ENCODE results near the gene SEC63. TPM values are rescaled to one million over a fixed set of nuclear protein-coding genes. Genes with fewer than 3 reads are reported as not detected.
"Not testable (repeated sequence)": the region's sequence is repeated elsewhere in the genome, so short reads cannot be mapped to it uniquely, and the experiment has no call there.

SEC63 gene
- polyA plus RNA-seq, 1 of the 3 experiments (the other 2 are of a cell fraction), result 13.2 TPM

GRCh38 chr6:107991772-107992550 is 34.0 kb upstream of the SEC63 start:
- Histone ChIP-seq H3K4me1 (ENCODE audit: control insufficient read depth in 1 of 2, insufficient read depth in 2 of 2, low read depth in 1 of 2, low read length in 1 of 2) (no peaks in the 10 kb centered on the region), H3K4me2 (no peak overlapping the region), H3K27ac (ENCODE audit: low read depth in 2 of 2, low read length in 1 of 2) (no peak overlapping the region), H3K9me2 (no peaks in the 10 kb centered on the region), H3K36me3 (replicated peaks in 1 of 2; ENCODE audit: control insufficient read depth in 1 of 2, insufficient read depth in 2 of 2, low read length in 1 of 2) (no peaks in the 10 kb centered on the region), H3K9ac (no peak overlapping the region), H3K4me3 (ENCODE audit: low read depth in 2 of 2, low read length in 1 of 2) (no peak overlapping the region), H2AFZ (ENCODE audit: low read depth) (no peak overlapping the region), H3K9me3 (no peaks in the 10 kb centered on the region), H3F3A (replicated peaks; ENCODE audit: insufficient read depth) (no peaks in the 10 kb centered on the region), H3K79me2 (ENCODE audit: insufficient read depth) (no peaks in the 10 kb centered on the region), H4K20me1 (ENCODE audit: insufficient read depth) (no peaks in the 10 kb centered on the region), H3K27me3 (ENCODE audit: insufficient read depth) (no peaks in the 10 kb centered on the region)
- WGBS (ENCODE audit: low lambda C conversion rate), result 79% methylated on average over 9 of the region's 9 CpGs
- ChIA-PET CTCF (interaction anchor here (0.8 to 1.7 kb wide), 2 partner anchors 11 to 18 kb away, joined by 3 to 7 read pairs; no protein-coding TSS in a partner anchor), POLR2A (no interaction called here)
- TF ChIP-seq, protein P1, sequence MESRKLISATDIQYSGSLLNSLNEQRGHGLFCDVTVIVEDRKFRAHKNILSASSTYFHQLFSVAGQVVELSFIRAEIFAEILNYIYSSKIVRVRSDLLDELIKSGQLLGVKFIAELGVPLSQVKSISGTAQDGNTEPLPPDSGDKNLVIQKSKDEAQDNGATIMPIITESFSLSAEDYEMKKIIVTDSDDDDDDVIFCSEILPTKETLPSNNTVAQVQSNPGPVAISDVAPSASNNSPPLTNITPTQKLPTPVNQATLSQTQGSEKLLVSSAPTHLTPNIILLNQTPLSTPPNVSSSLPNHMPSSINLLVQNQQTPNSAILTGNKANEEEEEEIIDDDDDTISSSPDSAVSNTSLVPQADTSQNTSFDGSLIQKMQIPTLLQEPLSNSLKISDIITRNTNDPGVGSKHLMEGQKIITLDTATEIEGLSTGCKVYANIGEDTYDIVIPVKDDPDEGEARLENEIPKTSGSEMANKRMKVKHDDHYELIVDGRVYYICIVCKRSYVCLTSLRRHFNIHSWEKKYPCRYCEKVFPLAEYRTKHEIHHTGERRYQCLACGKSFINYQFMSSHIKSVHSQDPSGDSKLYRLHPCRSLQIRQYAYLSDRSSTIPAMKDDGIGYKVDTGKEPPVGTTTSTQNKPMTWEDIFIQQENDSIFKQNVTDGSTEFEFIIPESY (IDR thresholded peaks at IDR 0.05; ENCODE audit: borderline replicate concordance, low read depth), result no peak
- TF ChIP-seq RCOR1 (IDR thresholded peaks at IDR 0.05; ENCODE audit: low read length) (no peak), EZH2phosphoT487 (IDR thresholded peaks at IDR 0.05; ENCODE audit: borderline replicate concordance, low read depth) (no peak), JUND (IDR thresholded peaks at IDR 0.05) (no peak), RXRA (IDR thresholded peaks at IDR 0.05; ENCODE audit: borderline replicate concordance, low read depth) (no peak), POLR2AphosphoS5 (IDR thresholded peaks at IDR 0.05; ENCODE audit: low read depth, low read length) (no peak)
- TF ChIP-seq, protein P2, sequence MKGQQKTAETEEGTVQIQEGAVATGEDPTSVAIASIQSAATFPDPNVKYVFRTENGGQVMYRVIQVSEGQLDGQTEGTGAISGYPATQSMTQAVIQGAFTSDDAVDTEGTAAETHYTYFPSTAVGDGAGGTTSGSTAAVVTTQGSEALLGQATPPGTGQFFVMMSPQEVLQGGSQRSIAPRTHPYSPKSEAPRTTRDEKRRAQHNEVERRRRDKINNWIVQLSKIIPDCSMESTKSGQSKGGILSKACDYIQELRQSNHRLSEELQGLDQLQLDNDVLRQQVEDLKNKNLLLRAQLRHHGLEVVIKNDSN (IDR thresholded peaks at IDR 0.05; ENCODE audit: borderline replicate concordance, low read depth), result no peak
- DNase-seq, result no peak

- no peak overlapping the region for H3K4me2 ChIP-seq
- H3K9me2 ChIP-seq, result no peaks in the 10 kb centered on the region
- DNase-seq, result no peak
- H3K4me3 ChIP-seq (ENCODE audit: low read depth in 2 of 2, low read length in 1 of 2), result no peak overlapping the region
- 83% methylated on average over 4 of the region's 4 CpGs for WGBS (ENCODE audit: low lambda C conversion rate)
- H2AFZ ChIP-seq (ENCODE audit: low read depth), result no peak overlapping the region
- no peaks in the 10 kb centered on the region for H3K9me3 ChIP-seq
- ChIA-PET CTCF (interaction anchor here (0.7 to 1.7 kb wide), 3 partner anchors 10 to 124 kb away, joined by 3 to 7 read pairs (median 3); no protein-coding TSS in a partner anchor), POLR2A (no interaction called here)
- TF ChIP-seq SMC3 (IDR thresholded peaks at IDR 0.05; ENCODE audit: low read depth, low read length), result no peak
- no peak for TF ChIP-seq TCF12 (IDR thresholded peaks at IDR 0.05)
- TF ChIP-seq RAD21 (IDR thresholded peaks at IDR 0.05; ENCODE audit: low read length), result no peak
- TF ChIP-seq EP300 (IDR thresholded peaks at IDR 0.05; ENCODE audit: borderline replicate concordance in 1 of 2, low read depth in 1 of 2, low read length in 1 of 2), result no peak
- TF ChIP-seq JUND (IDR thresholded peaks at IDR 0.05), result no peak
- TF ChIP-seq FOSL2 (IDR thresholded peaks at IDR 0.05; ENCODE audit: borderline replicate concordance, low read depth), result no peak
- TF ChIP-seq, protein P3, sequence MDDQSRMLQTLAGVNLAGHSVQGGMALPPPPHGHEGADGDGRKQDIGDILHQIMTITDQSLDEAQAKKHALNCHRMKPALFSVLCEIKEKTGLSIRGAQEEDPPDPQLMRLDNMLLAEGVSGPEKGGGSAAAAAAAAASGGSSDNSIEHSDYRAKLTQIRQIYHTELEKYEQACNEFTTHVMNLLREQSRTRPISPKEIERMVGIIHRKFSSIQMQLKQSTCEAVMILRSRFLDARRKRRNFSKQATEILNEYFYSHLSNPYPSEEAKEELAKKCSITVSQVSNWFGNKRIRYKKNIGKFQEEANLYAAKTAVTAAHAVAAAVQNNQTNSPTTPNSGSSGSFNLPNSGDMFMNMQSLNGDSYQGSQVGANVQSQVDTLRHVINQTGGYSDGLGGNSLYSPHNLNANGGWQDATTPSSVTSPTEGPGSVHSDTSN (IDR thresholded peaks at IDR 0.05), result no peak
- no peak for TF ChIP-seq TEAD4 (IDR thresholded peaks at IDR 0.05; ENCODE audit: borderline replicate concordance, insufficient read depth)
- TF ChIP-seq RXRA (IDR thresholded peaks at IDR 0.05; ENCODE audit: borderline replicate concordance, low read depth), result no peak
- H3K9ac ChIP-seq, result no peak overlapping the region
- no peaks in the 10 kb centered on the region for H3K27me3 ChIP-seq (ENCODE audit: insufficient read depth)
- no peaks in the 10 kb centered on the region for H3F3A ChIP-seq (replicated peaks; ENCODE audit: insufficient read depth)
- no peaks in the 10 kb centered on the region for H4K20me1 ChIP-seq (ENCODE audit: insufficient read depth)
- H3K79me2 ChIP-seq (ENCODE audit: insufficient read depth), result no peaks in the 10 kb centered on the region
- H3K27ac ChIP-seq (ENCODE audit: low read depth in 2 of 2, low read length in 1 of 2), result no peak overlapping the region
- no peaks in the 10 kb centered on the region for H3K36me3 ChIP-seq (replicated peaks in 1 of 2; ENCODE audit: control insufficient read depth in 1 of 2, insufficient read depth in 2 of 2, low read length in 1 of 2)
- no peaks in the 10 kb centered on the region for H3K4me1 ChIP-seq (ENCODE audit: control insufficient read depth in 1 of 2, insufficient read depth in 2 of 2, low read depth in 1 of 2, low read length in 1 of 2)
These were observed 33.1 kb upstream of the SEC63 start for GRCh38 chr6:107991061-107991460.

DNA sequence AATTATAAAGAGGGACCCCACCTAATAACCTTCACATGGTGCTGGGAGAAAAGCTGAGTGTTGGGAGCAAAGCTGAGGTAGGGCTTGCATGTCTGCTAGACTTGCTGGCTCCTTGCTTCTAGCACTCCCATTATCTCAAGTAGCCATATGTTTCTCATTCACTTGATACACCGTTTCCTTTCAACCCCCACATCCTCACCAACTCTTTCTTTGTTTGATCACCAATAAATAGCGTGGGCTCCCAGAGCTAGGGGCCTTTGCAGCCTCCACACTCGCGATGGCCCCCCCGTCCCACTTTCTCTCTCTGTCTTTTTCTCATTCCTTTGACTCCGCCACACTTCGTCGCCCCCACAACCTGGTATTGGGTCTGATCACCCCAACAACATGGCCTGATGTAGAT is 32.6 kb upstream of the SEC63 start:
- H2AFZ ChIP-seq (ENCODE audit: low read depth), result not testable (repeated sequence)

More for the DNA sequence above, 32.6 kb upstream of the SEC63 start:
- H3K4me1 ChIP-seq (ENCODE audit: control insufficient read depth in 1 of 2, insufficient read depth in 2 of 2, low read depth in 1 of 2, low read length in 1 of 2); H3K4me3 ChIP-seq (ENCODE audit: low read depth in 2 of 2, low read length in 1 of 2); H3K79me2 ChIP-seq (ENCODE audit: insufficient read depth); H3K9me2 ChIP-seq; H3F3A ChIP-seq (replicated peaks; ENCODE audit: insufficient read depth); H3K36me3 ChIP-seq (replicated peaks in 1 of 2; ENCODE audit: control insufficient read depth in 1 of 2, insufficient read depth in 2 of 2, low read length in 1 of 2); H3K9ac ChIP-seq; H3K4me2 ChIP-seq; DNase-seq; H3K27me3 ChIP-seq (ENCODE audit: insufficient read depth); H3K9me3 ChIP-seq; POLR2A ChIA-PET; H3K27ac ChIP-seq (ENCODE audit: low read depth in 2 of 2, low read length in 1 of 2); H4K20me1 ChIP-seq (ENCODE audit: insufficient read depth): not testable (repeated sequence)
- CTCF ChIA-PET, result interaction anchor here (0.7 to 2.3 kb wide), 6 partner anchors 10 to 536 kb away, joined by 3 to 5 read pairs (median 3); no protein-coding TSS in a partner anchor
- WGBS (ENCODE audit: low lambda C conversion rate), result 80% methylated on average over 8 of the region's 8 CpGs

All from SK-N-SH (cell line).